HG03342 (cell line): ENCODE results near the gene FOXC1.

Experiments used
- ATAC-seq: cut with Tn5 transposase; IDR thresholded peaks from one replicate; pipeline ENCODE4 v1.9.1; 2021; ENCODE audit warnings: mild to moderate bottlenecking, moderate library complexity; ENCODE audit not compliant: unreplicated experiment

The FOXC1 gene

DNA sequence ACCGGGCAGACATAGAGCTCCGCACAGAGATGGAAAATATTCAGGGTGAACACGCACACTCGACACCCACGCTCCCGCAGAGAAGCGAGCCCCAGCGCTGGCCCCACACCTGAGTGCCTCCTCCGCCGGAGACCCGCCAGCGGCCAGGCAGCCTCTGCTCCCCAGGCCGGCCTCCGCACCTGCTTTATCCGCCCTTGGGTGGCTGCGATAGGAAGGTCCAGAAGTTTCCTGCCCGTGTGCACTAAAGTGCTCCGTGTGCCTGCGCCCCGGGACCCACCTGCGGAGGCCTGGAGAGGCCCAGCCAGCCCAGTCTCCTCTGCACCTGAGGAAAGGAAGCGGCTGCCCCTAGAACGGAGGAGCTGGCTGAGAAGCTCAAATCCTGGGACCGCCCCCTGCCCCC is 10.8 kb upstream of the FOXC1 start:
- ATAC-seq: no peak

DNA sequence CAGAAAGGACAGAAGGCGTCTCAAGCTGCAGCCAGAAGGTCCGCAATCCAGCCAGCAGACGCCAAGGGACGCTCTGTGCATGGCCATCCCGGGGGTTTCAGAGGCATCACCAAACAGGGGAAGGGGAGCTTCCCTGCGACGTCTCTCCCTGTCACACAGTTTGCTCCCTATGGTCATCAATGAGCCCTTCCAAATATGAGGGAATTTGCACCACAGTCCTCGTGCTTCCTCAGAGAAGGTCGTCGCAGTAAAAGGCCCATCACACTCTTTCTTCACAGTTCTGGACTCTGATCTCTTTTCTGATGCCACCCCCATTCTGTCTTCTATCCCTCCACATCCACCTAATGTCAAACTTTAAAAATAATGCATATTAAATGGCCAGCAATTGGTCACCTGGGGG is 10.2 kb upstream of the FOXC1 start:
- ATAC-seq: no peak

DNA sequence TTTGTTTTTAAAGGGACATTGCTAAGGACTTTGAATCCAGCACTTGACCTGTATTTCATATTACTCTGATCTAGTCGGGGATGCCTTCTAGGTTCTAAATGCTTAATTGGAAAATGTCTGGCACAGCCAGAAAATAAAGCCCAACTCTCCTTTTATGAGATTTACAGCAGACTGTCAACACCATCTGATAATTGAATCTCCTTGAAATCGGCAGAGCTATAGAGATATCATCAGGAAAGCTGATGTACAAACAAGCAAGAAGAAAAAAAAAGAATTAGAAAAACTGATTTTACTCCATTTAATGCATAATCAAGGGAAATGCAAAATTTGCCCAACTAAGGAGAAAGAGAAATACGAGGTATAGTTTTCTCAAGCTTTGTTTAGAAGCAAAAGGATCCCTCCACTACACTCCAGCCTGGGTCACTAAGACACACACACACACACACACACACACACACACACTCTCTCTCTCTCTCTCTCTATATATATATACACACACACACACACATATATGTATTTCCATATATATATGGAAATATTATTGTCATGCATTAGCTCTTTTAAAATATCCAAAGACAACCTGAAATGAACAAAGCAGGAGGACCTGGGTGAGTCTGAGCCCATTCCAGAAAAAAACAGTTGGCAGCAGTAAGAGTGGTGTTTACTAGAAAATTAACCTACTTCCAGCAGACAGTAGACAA is 9.5 kb upstream of the FOXC1 start:
- ATAC-seq: no peak

DNA sequence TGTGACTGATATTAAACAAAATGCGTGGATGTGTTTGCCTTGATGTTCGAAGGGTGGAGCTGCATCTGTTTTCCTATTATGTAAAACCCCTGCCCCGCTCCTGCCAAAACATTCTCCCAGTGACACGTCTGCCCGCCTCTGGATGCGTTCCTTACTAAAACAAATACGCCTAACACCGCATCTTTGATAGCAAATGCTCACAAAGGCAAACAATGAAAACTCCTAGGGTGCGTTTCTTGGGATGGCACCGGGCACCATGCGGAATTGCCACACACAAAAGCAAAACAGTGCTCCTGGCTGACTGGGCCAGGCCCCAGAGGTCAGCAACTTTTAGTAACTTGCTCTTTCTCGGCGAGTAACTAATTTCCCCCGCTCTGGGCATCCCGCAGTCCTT is 9.0 kb upstream of the FOXC1 start:
- ATAC-seq: no peak

DNA sequence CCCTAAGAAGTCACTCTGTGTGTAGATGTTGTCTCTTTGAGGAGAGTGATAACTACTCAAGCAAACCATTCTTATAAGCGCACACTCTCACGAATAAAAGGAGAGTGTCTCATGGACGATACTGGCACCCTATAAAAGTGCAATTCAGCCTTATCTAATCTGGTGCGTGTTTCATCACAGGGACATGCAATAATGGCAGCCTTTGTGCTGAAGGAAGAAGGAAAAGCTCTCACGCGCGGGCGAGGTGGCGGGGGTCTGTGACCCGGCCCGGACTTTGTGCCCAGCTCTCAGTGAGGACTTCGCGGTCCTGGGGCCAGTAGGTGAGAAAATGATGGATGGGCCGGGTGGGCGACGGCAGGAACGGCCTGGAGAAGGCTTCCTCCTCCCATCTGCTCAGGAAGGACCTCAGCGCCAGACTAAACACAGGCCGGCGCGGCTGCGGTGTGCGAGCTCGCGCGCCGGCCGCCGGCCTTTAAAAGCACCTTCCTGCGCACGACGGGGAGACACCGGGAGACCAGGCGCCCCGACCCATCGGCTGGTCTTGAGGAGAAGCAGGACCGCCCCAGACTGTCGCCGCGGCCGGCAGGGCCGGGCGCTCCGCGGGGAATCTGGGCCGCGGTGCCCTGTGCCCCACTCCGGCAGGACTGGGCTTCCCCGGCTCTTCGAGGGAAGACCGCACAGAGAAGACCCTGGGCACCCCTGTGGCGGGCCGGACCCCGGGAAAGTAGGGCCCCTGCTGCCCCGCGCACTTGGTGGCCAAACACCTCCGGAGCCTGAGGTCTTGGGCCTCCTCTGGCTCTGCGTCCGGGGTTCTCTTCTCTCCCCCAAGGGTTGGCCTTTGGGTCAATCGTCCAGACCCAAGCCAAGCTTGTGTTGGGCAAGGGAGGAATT is 8.3 kb upstream of the FOXC1 start:
- ATAC-seq: no peak

DNA sequence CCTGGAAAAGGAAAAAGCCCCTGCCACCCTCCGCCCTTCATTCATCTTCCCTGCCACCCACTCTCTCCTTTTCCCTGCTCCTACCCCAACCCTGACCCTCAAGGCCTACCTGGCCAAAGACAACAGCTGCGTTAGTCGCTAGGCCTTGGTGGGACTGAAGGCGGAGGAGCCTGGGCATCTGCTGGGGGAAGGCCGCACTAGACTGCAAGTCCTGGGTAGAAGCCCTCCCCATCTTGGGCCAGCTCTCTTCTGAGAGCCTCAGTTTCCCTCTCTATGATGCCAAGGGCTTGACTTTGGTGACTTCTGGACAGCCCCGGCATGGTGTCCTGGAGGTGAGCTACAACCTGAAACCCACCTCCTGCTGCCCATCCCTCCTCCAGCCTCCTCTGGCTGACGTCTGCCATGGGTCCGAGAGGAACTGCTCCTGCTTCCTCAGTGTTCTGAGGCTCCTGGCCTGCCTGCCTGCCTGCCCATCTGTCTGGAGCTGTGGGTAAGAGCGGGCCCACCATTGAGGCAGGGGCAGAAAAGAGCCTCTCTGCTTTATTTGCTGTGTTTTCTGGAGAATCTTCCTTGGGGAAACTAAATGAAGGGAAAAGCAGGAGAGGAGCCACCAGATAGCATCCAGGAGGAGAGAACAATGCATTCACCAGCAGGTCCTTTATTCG is 7.5 kb upstream of the FOXC1 start:
- ATAC-seq: no peak

DNA sequence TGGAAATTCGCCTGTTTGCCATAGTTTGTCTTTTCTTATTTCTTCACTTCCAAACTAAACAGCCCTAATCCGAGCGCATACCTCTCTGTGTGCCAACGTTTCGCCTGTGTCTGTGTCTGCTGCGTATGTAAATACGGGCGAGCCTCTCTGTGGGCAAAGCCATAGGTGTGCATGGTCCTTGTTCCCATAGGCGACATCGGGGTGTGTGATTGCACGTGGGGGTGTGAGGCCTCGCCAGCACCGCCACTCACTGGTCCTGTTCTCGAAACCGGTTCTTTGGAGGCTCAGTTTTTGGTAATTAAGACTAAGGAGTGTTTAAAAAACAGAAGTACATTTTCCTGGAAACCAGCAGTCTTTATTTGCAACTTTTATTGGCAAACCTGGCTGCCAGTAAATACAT is 6.0 kb upstream of the FOXC1 start:
- ATAC-seq: no peak

DNA sequence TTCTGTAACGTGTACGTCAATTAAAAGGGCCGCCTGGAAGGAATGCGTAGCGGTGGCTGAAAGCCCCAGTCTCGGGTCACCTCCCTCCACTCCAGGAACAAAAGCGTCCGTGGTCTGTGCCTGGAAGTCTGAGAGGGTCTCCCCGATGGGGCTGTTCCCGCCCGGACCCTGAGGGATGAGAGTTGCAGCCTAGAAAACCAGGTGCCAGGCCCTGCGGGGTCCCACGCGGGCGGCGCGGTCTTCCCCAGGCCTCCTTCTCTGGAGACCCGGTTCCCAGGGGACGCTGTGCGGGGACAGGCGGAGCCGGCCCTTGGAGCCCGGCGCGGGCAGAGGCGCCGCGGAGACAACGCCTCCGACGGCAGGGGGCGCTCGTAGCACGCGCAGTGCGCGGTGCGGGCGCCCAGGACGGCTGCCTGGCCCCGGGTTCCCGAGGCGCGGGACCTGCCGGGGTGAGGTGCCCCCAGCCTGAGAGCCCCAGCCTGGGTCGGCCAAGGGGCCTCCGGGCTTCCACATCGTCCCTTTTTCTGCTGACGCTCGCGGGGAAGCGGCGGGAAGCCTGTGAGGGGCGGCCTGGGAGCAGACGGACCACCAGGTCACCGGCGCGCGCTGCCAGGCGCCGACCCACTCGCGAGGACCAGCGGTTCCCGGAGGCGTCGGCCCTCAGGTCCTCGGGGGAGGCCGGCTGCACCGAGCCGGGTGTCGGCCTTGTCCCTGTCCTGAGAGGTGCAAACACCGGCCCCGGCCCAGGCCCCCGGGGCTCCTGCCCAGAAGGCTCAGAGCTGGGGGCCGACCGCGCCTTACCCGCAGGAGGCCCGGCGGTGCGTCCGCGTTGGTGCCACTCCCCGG is 5.3 kb upstream of the FOXC1 start:
- ATAC-seq: peak; percentile 63

DNA sequence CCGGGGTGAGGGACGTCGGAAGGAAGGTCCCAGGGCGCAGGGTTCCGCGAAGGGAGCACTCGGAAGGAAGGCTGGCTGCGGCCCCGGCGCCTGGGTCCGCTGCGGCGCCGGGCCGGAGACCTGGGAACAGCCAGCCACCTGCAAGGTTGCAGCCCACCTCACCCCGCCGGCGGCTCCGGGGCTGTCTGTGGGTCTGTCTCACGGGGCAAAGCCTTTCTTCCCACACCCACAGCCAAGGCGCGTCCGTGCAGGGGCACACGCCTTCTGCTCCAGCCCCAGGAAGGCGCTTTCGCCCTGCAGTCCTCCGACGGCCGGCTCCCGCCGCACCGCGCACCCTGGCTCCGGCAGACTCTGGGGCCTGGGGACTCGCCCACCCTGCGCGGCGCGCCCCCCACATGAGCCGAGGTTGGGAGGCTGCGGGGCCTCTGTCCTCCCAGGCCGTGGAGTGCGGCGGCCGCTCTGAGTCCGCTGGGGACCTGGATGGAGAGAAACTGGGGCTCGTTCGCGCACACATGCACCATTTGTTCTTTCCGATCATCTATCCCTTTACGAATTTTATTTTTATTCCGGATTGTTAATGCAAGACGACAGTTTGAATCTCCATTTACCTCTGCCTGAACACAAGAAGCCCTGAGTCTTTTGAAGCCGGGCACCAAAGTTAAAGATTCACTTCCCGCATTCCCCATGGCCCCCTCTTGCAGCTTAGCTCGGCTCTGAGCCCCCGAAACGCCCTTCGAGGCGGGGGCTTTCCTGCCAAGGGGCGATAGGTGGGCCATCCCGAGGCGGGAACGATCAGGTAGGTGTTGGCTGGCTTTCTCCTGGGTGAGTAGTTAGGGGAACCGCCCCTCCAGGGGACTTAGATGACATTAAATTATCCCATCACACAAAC is 4.5 kb upstream of the FOXC1 start:
- no peak for ATAC-seq

DNA sequence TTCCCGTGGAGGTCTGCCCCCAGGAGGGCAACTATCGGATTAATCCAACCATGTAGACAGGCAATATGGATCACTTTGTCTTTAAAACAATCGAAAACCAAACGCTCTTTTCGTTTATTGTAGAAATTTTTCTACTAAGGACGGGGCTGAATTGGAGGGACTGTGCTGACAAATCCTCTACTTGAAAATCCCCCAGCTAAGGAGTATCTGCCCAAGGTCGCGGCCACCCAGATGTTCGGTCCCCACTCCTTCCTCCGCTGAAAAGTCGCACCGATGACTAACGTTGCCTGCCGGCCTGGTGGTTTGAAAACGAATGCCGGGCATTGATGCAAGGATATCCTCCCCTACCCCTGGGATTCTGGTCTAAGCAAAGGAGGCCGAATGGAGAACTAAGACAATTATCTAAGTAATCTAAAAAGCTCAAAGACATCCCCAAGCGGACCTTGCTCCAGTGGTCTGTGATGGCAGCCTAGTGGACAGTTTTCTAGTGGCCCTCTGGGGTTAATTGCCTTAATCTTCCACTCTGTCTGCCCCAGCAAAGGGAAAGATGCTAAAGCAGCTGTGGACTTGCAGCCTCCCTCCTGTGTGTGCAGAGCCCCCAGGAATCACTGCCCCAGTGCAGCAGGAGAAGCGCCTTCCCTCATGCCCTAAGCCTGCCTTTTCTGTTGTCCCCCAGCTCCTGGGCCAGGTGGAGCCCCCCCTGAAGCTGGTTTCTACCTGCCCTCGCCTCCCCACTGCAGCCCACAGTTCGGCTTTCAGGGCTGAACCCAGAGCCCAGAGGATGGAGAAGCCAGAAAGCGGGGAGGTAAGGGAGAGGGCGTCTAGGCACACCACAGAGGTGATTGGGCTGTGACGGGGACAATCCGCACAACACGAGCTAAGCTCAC is 3.6 kb upstream of the FOXC1 start:
- ATAC-seq: no peak

DNA sequence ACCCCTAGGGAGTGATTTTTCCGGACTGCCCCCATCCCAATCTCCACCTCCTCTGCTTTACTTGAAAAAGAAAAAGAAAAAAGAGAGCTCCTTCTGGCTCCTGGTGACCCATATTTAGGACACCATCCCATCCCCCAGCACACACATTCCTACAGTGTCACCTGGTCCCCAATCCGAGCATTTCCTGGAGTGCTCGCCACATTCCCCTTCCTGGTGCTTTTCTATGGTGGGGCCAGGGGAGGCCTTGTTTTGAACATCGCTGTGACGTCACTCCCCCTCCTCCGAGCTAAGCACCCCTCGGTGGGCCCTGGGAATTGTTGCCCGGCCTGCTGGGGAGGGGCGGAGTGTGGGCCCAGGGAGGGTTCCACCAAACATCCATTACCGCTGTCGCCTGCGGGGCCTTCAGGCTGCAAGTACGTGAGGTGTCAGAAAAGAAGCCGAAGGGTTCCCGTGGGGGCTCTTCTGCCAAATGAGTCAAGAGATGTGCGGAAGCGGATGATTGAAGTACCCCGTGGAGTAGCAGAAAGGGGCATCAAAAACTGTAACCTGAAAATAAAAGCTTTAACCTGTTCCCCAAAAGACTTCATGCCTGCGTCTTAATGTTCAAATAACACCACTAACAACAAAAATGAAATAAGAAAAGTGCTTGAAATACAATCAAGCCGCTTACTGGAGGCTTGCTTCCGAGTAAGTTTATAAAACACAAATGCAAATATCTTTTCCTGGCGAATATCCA is 2.8 kb upstream of the FOXC1 start:
- no peak for ATAC-seq

DNA sequence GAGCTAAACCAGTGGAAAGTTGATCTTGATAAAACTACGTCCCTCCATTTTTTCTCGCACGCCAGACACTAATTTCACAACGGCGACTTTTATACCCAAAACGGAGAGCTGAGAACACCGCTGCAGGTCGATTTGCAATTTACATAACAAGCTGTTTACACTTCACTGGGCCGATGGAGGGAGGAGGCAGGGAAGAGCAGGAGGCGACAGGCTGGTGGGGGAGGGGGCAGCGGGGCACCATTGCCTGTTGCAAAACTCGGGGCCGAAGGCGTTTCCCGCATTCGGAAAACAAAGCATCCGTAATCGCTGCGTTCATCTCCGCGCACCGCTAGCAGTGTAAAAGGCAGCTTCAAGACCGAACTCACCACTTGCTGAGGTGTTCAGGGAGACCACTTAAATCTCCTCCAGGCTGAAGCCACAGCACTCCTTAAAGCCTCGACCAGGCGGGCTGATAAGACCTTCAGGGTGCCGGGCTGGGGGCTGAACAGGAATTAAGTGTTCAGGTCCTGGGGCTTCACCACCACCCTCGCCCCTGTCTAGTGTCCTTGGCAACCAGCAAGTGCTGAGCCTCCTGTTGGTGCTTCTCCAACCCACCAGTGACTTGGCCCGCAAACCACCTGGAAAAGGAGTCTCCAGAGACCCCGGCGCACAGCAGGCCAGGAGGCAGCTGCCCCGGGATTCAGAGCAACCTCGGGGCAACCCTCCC is 2.0 kb upstream of the FOXC1 start:
- no peak for ATAC-seq

DNA sequence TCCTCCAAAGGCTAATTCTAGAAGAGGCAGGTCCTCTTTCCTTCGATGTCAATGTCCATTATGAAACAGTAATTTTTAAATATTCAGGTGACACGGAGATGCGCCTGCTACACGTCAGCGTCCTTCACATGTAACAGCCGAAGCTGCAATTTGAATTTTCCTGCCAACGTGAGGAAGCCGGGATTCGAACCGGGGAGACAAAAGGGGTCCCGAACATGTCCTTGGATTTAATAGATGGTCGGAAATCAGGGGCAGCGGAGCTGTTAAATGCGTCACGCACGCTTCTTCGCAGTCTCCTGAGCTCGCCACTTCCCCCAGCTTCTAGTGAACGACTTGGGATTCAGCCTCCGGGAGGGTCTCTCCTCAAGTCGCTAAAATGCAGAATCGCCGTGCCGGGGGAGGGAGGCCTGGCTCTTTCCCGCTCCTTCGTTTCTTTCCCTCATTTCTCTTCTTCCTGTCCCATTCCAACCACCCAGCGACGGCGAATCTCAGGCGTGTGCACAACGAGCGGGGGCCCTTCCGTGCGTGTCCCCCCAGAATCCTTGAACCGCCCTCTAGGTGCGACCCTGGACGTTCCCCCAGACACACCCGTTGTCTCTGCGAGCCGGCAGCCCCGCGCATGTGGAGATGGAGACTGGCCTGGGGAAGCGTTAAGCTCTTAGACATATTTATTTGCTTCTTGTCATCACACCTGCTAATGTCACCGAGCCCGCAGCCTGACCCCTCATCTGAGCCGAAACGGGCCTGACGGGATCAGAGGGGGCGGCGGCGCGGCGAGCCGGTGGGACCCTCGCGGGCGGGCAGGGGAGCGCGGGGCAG is 1.3 kb upstream of the FOXC1 start:
- ATAC-seq: no peak

DNA sequence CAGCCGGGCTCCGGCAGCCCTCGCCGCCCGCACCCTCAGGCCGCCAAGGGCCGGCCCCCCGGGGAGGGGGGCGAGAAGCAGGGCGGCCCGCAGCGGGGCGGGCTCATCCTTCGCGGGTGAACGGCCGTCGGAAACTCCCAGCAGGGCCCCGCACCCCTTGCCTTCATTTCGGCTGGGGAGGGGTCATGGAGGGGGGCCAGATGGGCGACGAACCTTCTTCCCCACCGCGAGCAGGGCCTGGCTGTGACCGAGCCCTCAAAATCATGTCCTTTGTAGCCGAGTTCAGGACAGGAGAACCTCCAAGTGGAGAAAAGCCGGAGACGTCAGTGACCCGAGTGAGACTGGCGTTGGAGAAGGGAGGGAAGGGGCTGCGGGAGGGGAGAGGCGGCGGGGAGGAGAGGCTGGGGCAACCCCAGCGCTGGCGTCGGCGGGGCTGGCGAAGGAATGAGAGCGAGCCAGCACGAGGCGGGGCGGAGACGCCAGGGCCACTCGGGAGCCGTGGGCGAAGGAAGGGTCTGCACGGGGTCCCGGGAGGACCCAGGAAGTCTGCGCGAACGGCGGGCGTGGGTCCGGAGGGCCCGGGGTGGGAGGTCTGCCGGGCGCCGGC is 571 bp upstream of the FOXC1 start:
- no peak for ATAC-seq

DNA sequence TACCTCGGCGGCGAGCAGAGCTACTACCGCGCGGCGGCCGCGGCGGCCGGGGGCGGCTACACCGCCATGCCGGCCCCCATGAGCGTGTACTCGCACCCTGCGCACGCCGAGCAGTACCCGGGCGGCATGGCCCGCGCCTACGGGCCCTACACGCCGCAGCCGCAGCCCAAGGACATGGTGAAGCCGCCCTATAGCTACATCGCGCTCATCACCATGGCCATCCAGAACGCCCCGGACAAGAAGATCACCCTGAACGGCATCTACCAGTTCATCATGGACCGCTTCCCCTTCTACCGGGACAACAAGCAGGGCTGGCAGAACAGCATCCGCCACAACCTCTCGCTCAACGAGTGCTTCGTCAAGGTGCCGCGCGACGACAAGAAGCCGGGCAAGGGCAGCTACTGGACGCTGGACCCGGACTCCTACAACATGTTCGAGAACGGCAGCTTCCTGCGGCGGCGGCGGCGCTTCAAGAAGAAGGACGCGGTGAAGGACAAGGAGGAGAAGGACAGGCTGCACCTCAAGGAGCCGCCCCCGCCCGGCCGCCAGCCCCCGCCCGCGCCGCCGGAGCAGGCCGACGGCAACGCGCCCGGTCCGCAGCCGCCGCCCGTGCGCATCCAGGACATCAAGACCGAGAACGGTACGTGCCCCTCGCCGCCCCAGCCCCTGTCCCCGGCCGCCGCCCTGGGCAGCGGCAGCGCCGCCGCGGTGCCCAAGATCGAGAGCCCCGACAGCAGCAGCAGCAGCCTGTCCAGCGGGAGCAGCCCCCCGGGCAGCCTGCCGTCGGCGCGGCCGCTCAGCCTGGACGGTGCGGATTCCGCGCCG is 994 bp downstream of the FOXC1 start:
- ATAC-seq: peak; percentile 7

DNA sequence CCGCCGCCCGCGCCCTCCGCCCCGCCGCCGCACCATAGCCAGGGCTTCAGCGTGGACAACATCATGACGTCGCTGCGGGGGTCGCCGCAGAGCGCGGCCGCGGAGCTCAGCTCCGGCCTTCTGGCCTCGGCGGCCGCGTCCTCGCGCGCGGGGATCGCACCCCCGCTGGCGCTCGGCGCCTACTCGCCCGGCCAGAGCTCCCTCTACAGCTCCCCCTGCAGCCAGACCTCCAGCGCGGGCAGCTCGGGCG is 1.5 kb downstream of the FOXC1 start:
- no peak for ATAC-seq
